Measurements from ENCODE around the gene RAB33B.

DNA sequence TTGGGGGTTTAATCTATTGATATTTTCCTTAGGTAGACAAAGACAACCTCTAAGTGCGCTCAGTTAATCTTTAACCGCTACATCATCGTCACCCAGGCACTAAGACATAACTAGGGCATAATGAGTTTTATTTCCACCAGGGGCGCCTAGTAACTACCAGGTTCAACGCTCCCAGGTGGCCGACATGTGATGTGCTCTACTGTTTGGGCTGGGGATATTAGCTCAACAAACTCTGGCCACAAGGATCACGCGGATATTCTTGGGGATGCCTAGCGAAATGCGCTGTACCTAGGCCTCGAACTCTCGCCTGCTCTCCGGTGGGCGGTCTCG, 915 bp upstream of the RAB33B start:
- TF ChIP-seq EZH2 (IDR thresholded peaks at IDR 0.05) (no peak), POLR2AphosphoS5 (IDR thresholded peaks at IDR 0.05; ENCODE audit: borderline replicate concordance, low read depth, low read length) (no peak)

Data from SK-N-MC (cell line).